CD4-positive, alpha-beta T cell (primary cell): Measurements from ENCODE around the gene RAB7A. TPM values are rescaled to one million over a fixed set of nuclear protein-coding genes. Genes with fewer than 3 reads are reported as not detected.

ENCODE experiments used
- ATAC-seq: fragments of 200-7000 bp; cut with Tn5 transposase; one replicate; pipeline ENCODE4 v1.10.0; 2022; ENCODE audit warnings: mild to moderate bottlenecking; ENCODE audit not compliant: poor library complexity
- CTCF ChIA-PET: fragments of 350-600 bp; sonication (Branson Sonifier 250); formaldehyde crosslinking; loops from one replicate; lab custom pipeline; 2021; ENCODE audit warnings: antibody characterized with exemption, inconsistent platforms; lab: Charles Lee
- POLR2A ChIA-PET: fragments of 350-600 bp; sonication (Branson Sonifier 250); formaldehyde crosslinking; loops from one replicate; lab custom pipeline; 2021; ENCODE audit warnings: antibody characterized with exemption, inconsistent platforms; lab: Charles Lee
- DNase-seq, 14 experiments: peaks; one replicate each; pipeline ENCODE4 v3.0.0-alpha.2; 2013 to 2020; ENCODE audit warnings: mixed read lengths in 2 of 14
- H3K27ac ChIP-seq, 2 donors: one replicate each; pipeline versions ENCODE4 v1.5.1 to v1.7.0; 2013; ENCODE audit warnings: low read length in 2 of 2, low read depth in 1 of 2, mild to moderate bottlenecking in 1 of 2
- H3K27me3 ChIP-seq, 2 experiments: 1 replicate in 1 of 2; 2 replicates in 1 of 2; pipeline versions ENCODE4 v1.6.1 to v1.7.0; 2013; ENCODE audit warnings: low read length in 2 of 2, control low read depth in 1 of 2, mild to moderate bottlenecking in 1 of 2, moderate library complexity in 1 of 2; ENCODE audit not compliant: insufficient read depth in 2 of 2, control insufficient read depth in 1 of 2
- H3K36me3 ChIP-seq: one replicate; pipeline ENCODE4 v1.6.1; 2013; ENCODE audit warnings: low read length, control low read depth; ENCODE audit not compliant: insufficient read depth
- H3K4me1 ChIP-seq: one replicate; pipeline ENCODE4 v1.6.1; 2013; ENCODE audit warnings: low read length, control low read depth; ENCODE audit not compliant: insufficient read depth
- H3K4me3 ChIP-seq: one replicate; pipeline ENCODE4 v1.5.1; 2013; ENCODE audit warnings: mild to moderate bottlenecking, low read length, moderate library complexity
- H3K9me3 ChIP-seq, 2 experiments: 1 replicate in 1 of 2; 2 replicates in 1 of 2; pipeline versions ENCODE4 v1.6.1 to v1.7.0; 2013; ENCODE audit warnings: low read length in 2 of 2, mild to moderate bottlenecking in 2 of 2, control low read depth in 1 of 2, moderate library complexity in 1 of 2; ENCODE audit not compliant: control insufficient read depth in 1 of 2, insufficient read depth in 1 of 2
- H3K27ac Mint-ChIP-seq: one replicate; pipeline ENCODE4 v1.8.0; 2020; ENCODE audit warnings: mixed read lengths
- H3K27me3 Mint-ChIP-seq: one replicate; pipeline ENCODE4 v1.8.0; 2021; ENCODE audit warnings: mixed read lengths
- H3K36me3 Mint-ChIP-seq: one replicate; pipeline ENCODE4 v1.8.0; 2021; ENCODE audit warnings: low read depth, mixed read lengths
- H3K4me1 Mint-ChIP-seq: one replicate; pipeline ENCODE4 v1.8.0; 2021; ENCODE audit warnings: low read depth, mixed read lengths
- H3K4me3 Mint-ChIP-seq: one replicate; pipeline ENCODE4 v1.8.0; 2020; ENCODE audit warnings: mild to moderate bottlenecking, mixed read lengths
- H3K9me3 Mint-ChIP-seq: one replicate; pipeline ENCODE4 v1.8.0; 2020; ENCODE audit warnings: mixed read lengths
- CTCF ChIP-seq: fragments of 200-600 bp; IDR thresholded peaks from one replicate; pipeline ENCODE4 v1.8.0; 2022; ENCODE audit warnings: antibody characterized with exemption, mild to moderate bottlenecking
- intact Hi-C, 2 experiments: fragments of 100-400 bp; cut with DNase I in 1 of 2; cut with micrococcal nuclease in 1 of 2; formaldehyde crosslinking; loops; one replicate each; pipeline versions ENCODE4 v1.15.1 to v1.9.0; 2023 to 2025; cut with DNase I, micrococcal nuclease
- total RNA-seq, 174 experiments: library from RNA in 2 of 174; stranded (reverse) in 2 of 174; gene quantifications; one replicate each; pipeline ENCODE4 v1.2.3 and lab custom pipeline; 2021 to 2026

The RAB7A gene
- total RNA-seq, 2 experiments from 2014 or later: 113 to 121 TPM

GRCh38 chr3:128815318-128816064 is 89.5 kb downstream of the RAB7A start:
- Mint-ChIP-seq H3K27ac (peak overlapping the region; percentile 53), H3K9me3 (no peaks in the 10 kb centered on the region), H3K27me3 (no peaks in the 10 kb centered on the region), H3K36me3 (peaks cover 85% of the 10 kb centered on the region), H3K4me1 (no peaks in the 10 kb centered on the region), H3K4me3 (no peak overlapping the region)
- intact Hi-C loops: no loop called here
- ATAC-seq (no peak), DNase-seq (no peak)
- POLR2A ChIA-PET: no interaction called here
- Histone ChIP-seq H3K4me3 (no peak overlapping the region), H3K9me3 (no peaks in the 10 kb centered on the region), H3K4me1 (no peaks in the 10 kb centered on the region), H3K27ac (no peak overlapping the region), H3K36me3 (peaks cover 69% of the 10 kb centered on the region), H3K27me3 (no peaks in the 10 kb centered on the region)
- CTCF ChIA-PET: interaction anchor here (1.0 kb wide), 1 partner anchor 20 kb away, joined by 4 read pairs; no protein-coding TSS in a partner anchor
- no peak for TF ChIP-seq CTCF

GRCh38 chr3:128818186-128818787 is 92.3 kb downstream of the RAB7A start:
- peaks cover 59% of the 10 kb centered on the region for H3K36me3 Mint-ChIP-seq
- no peak overlapping the region for H3K4me3 Mint-ChIP-seq

More at GRCh38 chr3:128818186-128818787, 92.3 kb downstream of the RAB7A start:
- Histone ChIP-seq H3K9me3 (no peaks in the 10 kb centered on the region), H3K36me3 (peaks cover 47% of the 10 kb centered on the region), H3K4me1 (no peaks in the 10 kb centered on the region), H3K27me3 (no peaks in the 10 kb centered on the region), H3K4me3 (no peak overlapping the region), H3K27ac (no peak overlapping the region)
- no peaks in the 10 kb centered on the region for H3K9me3 Mint-ChIP-seq
- ChIA-PET POLR2A (no interaction called here), CTCF (interaction anchor here (1.3 to 1.4 kb wide), 2 partner anchors 28 to 138 kb away, joined by 3 to 4 read pairs; no protein-coding TSS in a partner anchor)
- intact Hi-C loops: no loop called here
- no peak for TF ChIP-seq CTCF
- no peak overlapping the region for H3K27ac Mint-ChIP-seq
- no peaks in the 10 kb centered on the region for H3K27me3 Mint-ChIP-seq
- no peak for ATAC-seq
- no peaks in the 10 kb centered on the region for H3K4me1 Mint-ChIP-seq
- DNase-seq: no peak
